Sigmoid colon (tissue), 7 donors: ENCODE data around the gene VWA5A. TPM values are rescaled to one million over a fixed set of nuclear protein-coding genes. Genes with fewer than 3 reads are reported as not detected.
"Not testable (repeated sequence)": the region's sequence is repeated elsewhere in the genome, so short reads cannot be mapped to it uniquely, and the experiment has no call there.

Source experiments
- DNase-seq: peaks from one replicate; pipeline ENCODE4 v3.0.0-alpha.2; 2019
- H3K27ac ChIP-seq, 4 donors: fragments of 200-600 bp; sonication (generic); one replicate each; pipeline ENCODE4 v1.5.1; 2016 to 2019; ENCODE audit warnings: mild to moderate bottlenecking in 1 of 4
- H3K27me3 ChIP-seq, 3 donors: fragments of 200-600 bp; sonication (generic); one replicate each; pipeline ENCODE4 v1.5.1; 2019; ENCODE audit warnings: mild to moderate bottlenecking in 1 of 3
- H3K36me3 ChIP-seq, 4 donors: fragments of 200-600 bp; sonication (generic); one replicate each; pipeline ENCODE4 v1.5.1; 2016 to 2019
- H3K4me1 ChIP-seq, 4 donors: fragments of 200-600 bp; sonication (generic); one replicate each; pipeline ENCODE4 v1.5.1; 2017 to 2019
- H3K4me3 ChIP-seq, 4 donors: fragments of 200-600 bp; sonication (generic); one replicate each; pipeline ENCODE4 v1.5.1; 2017 to 2019; ENCODE audit warnings: mild to moderate bottlenecking in 2 of 4, moderate library complexity in 1 of 4
- H3K9me3 ChIP-seq, 4 donors: fragments of 200-600 bp in 3 of 4; sonication (generic) in 3 of 4; one replicate each; pipeline versions ENCODE4 v1.5.1 to v1.6.1; 2013 to 2019
- CTCF ChIP-seq, 4 experiments: fragments of 450-650 bp in 3 of 4; fragments of 200-600 bp in 1 of 4; IDR thresholded peaks; one replicate each; pipeline ENCODE4 v1.5.1; 2016 to 2019; ENCODE audit warnings: antibody characterized with exemption in 4 of 4, mild to moderate bottlenecking in 3 of 4, moderate library complexity in 2 of 4
- EP300 ChIP-seq, 4 donors: sonication (generic); formaldehyde crosslinking; IDR thresholded peaks; one replicate each; pipeline ENCODE4 v1.6.1; 2017; ENCODE audit warnings: antibody characterized with exemption in 4 of 4
- POLR2A ChIP-seq, 2 donors: fragments of 450-650 bp; IDR thresholded peaks; one replicate each; pipeline ENCODE4 v1.6.1; 2016; ENCODE audit warnings: antibody characterized with exemption in 2 of 2, mild to moderate bottlenecking in 2 of 2, moderate library complexity in 2 of 2
- POLR2AphosphoS5 ChIP-seq, 4 donors: sonication (generic); formaldehyde crosslinking; IDR thresholded peaks; one replicate each; pipeline ENCODE4 v1.6.1; 2017; ENCODE audit warnings: antibody characterized with exemption in 4 of 4
- WGBS, 2 donors: extraction: QIAGEN DNeasy Blood & Tissue Kit; methylation state at CpG; one replicate each; pipeline ENCODE4 v1.1.7; 2013; 5-methylcytosine and 5-hydroxymethylcytosine counted together
- intact Hi-C: fragments of 100-400 bp; cut with DNase I; formaldehyde crosslinking; loops from one replicate; pipeline ENCODE4 v1.15.1; 2023
- polyA plus RNA-seq, 3 donors: library from polyadenylated mRNA; stranded (reverse); fragments of 200-250 nt; gene quantifications; one replicate each; pipeline ENCODE4 v1.2.3, GENCODE V29; 2013
- total RNA-seq, 4 donors: library from RNA; depleted of rRNA; stranded (reverse); fragments of >200 nt; gene quantifications; one replicate each; pipeline ENCODE4 v1.1.0, GENCODE V29; 2016
- donor health status: healthy with polysubstance abuse.
- donor health status: Bipolar disorder and iron deficiency.
- donor health status: healthy.

VWA5A gene
- total and polyA plus RNA-seq, 7 donors = 14.2 to 43.8 (median 16.6) TPM

- intact Hi-C loops = no loop called here
- Histone ChIP-seq H3K4me3 (no peak overlapping the region), H3K36me3 (peaks cover 7 to 74% (median 24%) of the 10 kb centered on the region in 4 donors), H3K9me3 (no peaks in the 10 kb centered on the region), H3K4me1 (no peaks in the 10 kb centered on the region), H3K27me3 (no peaks in the 10 kb centered on the region), H3K27ac (no peak overlapping the region)
- TF ChIP-seq POLR2AphosphoS5 (IDR thresholded peaks at IDR 0.05) (no peak), CTCF (IDR thresholded peaks at IDR 0.05) (no peak), EP300 (IDR thresholded peaks at IDR 0.05) (no peak), POLR2A (IDR thresholded peaks at IDR 0.05) (no peak)
- no peak for DNase-seq
- WGBS, 2 donors = 56 to 64% methylated on average over 2 of the region's 2 CpGs
Observed at GRCh38 chr11:124123622-124124021, 8.4 kb downstream of the VWA5A start.

- H3K27me3 ChIP-seq, intact Hi-C loops, H3K4me1 ChIP-seq, DNase-seq, H3K4me3 ChIP-seq, H3K27ac ChIP-seq, H3K9me3 ChIP-seq: not testable (repeated sequence)
- peaks cover 0 to 41% (median 17%) of the 10 kb centered on the region in 4 donors for H3K36me3 ChIP-seq
- 89 to 100% methylated on average over 1 of the region's 1 CpG for WGBS, 2 donors
Observed at GRCh38 chr11:124127134-124127533, 11.9 kb downstream of the VWA5A start.

- DNase-seq = no peak
- intact Hi-C loops = no loop called here
- Histone ChIP-seq H3K27me3 (no peaks in the 10 kb centered on the region), H3K4me3 (no peak overlapping the region), H3K9me3 (peaks cover 0 to 3% (median 0%) of the 10 kb centered on the region in 4 donors), H3K27ac (no peak overlapping the region), H3K4me1 (no peaks in the 10 kb centered on the region), H3K36me3 (peaks cover 0 to 69% (median 17%) of the 10 kb centered on the region in 4 donors)
- TF ChIP-seq EP300 (IDR thresholded peaks at IDR 0.05) (no peak), CTCF (IDR thresholded peaks at IDR 0.05) (no peak), POLR2A (IDR thresholded peaks at IDR 0.05) (no peak), POLR2AphosphoS5 (IDR thresholded peaks at IDR 0.05) (no peak)
- WGBS, 2 donors = 92 to 97% methylated on average over 2 of the region's 2 CpGs
Observed at GRCh38 chr11:124143034-124143433, 27.8 kb downstream of the VWA5A start.

- Histone ChIP-seq H3K9me3 (no peaks in the 10 kb centered on the region), H3K27me3 (no peaks in the 10 kb centered on the region), H3K4me1 (no peaks in the 10 kb centered on the region), H3K36me3 (peaks cover 0 to 31% (median 8%) of the 10 kb centered on the region in 4 donors), H3K27ac (no peak overlapping the region), H3K4me3 (no peak overlapping the region)
- no peak for TF ChIP-seq EP300 (IDR thresholded peaks at IDR 0.05)
- TF ChIP-seq POLR2A (IDR thresholded peaks at IDR 0.05) = no peak
- intact Hi-C loops = no loop called here
- WGBS, 2 donors = 86 to 92% methylated on average over 2 of the region's 2 CpGs
- no peak for DNase-seq
Observed at GRCh38 chr11:124147951-124148350, 32.7 kb downstream of the VWA5A start.

GRCh38 chr11:124150684-124151083 lies 35.4 kb downstream of the VWA5A start:
- TF ChIP-seq EP300 (IDR thresholded peaks at IDR 0.05) (no peak), POLR2A (IDR thresholded peaks at IDR 0.05) (no peak), POLR2AphosphoS5 (IDR thresholded peaks at IDR 0.05) (no peak), CTCF (IDR thresholded peaks at IDR 0.05) (no peak)
- no peaks in the 10 kb centered on the region for H3K4me1 ChIP-seq
- intact Hi-C loops = no loop called here
- H3K27ac ChIP-seq = no peak overlapping the region
- DNase-seq = no peak
- H3K27me3 ChIP-seq = no peaks in the 10 kb centered on the region
- no peak overlapping the region for H3K4me3 ChIP-seq
- H3K36me3 ChIP-seq = peaks cover 0 to 13% (median 2%) of the 10 kb centered on the region in 4 donors
- no peaks in the 10 kb centered on the region for H3K9me3 ChIP-seq
- 59 to 75% methylated on average over 5 of the region's 5 CpGs for WGBS, 2 donors

GRCh38 chr11:124152770-124153407 lies 37.6 kb downstream of the VWA5A start:
- no peaks in the 10 kb centered on the region for H3K27me3 ChIP-seq
- 93 to 94% methylated on average over 3 of the region's 3 CpGs for WGBS, 2 donors
- H3K9me3 ChIP-seq = no peaks in the 10 kb centered on the region
- H3K27ac ChIP-seq = no peak overlapping the region
- DNase-seq = no peak
- H3K4me3 ChIP-seq = no peak overlapping the region
- intact Hi-C loops = no loop called here
- no peaks in the 10 kb centered on the region for H3K4me1 ChIP-seq
- H3K36me3 ChIP-seq = no peaks in the 10 kb centered on the region
- TF ChIP-seq POLR2A (IDR thresholded peaks at IDR 0.05) = no peak
- TF ChIP-seq EP300 (IDR thresholded peaks at IDR 0.05) = no peak
- TF ChIP-seq POLR2AphosphoS5 (IDR thresholded peaks at IDR 0.05) = no peak
- TF ChIP-seq CTCF (IDR thresholded peaks at IDR 0.05) = no peak
